GM21786 (cell line): Measurements from ENCODE around the gene NDUFAF5.

Experiments used
- ATAC-seq: cut with Tn5 transposase; IDR thresholded peaks from one replicate; pipeline ENCODE4 v1.9.1; 2021; ENCODE audit not compliant: unreplicated experiment

The NDUFAF5 gene

DNA sequence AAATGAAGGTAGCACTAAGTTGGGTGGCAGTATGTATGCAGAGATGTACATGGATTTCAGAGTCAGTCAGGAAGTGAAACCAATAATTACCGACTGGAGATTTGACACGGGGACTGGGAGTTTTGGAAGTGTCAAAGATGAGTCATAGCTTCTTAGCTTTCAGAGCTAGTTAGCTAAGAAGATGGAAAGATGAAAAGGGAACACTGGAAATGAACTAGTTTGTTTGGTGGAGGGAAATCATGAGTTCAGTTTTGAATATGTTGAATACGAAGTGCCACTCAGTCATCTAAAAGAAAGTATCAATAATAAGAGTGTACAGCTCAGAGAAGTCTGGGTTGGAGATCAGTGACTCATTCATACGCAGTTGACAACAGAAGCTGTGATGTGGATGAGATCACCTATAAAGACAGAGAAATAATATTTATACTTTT lies 7.6 kb upstream of the NDUFAF5 start:
- no peak for ATAC-seq

GRCh38 chr20:13778827-13779226 lies 6.0 kb upstream of the NDUFAF5 start:
- peak; percentile 61 for ATAC-seq

DNA sequence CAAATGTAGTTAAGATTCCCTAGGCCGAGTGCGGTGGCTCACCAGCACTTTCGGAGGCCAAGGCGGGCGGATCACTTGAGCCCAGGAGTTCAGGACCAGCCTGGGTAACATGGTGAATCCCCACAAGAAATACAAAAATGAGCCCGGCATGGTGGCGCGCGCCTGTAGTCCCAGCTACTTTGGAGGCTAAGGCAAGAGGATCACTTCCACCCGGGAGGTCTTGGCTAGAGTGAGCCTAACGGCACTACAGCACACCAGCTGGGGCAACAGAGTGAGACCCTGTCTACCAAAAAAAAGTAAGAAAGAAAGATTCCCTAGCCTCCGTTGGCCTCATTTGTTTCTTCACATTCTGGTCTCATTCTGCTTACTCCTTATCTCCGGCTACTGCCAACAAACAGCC lies 1.3 kb upstream of the NDUFAF5 start:
- no peak for ATAC-seq

DNA sequence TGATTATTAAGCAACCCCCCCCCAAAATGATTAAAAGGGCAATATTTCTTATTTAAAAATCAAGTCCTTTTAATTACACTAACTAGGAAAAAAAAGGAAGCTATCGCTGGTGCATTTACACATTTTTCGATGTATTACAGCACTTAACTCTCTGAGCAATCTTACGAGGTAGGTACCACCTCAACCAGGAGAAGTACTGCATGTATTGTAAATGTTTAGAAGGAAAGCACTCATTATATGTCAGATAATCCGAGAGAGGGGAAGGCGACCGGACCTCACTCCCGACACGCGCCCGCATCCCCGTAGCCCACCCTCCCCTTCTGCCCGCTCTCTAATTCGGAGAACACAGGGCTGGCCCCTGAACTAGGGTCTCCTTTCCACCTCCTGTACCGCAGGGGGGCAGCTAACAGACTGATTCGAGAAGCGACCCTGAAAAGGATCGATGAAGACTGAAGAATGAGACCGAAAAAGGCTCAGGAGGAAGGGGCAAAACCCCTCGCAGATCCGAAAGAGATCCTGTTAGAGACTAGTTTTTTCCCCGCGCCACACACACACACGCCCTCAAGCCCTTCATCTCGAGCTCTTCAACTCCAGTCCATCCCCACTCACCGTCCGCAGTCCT lies 446 bp upstream of the NDUFAF5 start:
- peak; percentile 12 for ATAC-seq

DNA sequence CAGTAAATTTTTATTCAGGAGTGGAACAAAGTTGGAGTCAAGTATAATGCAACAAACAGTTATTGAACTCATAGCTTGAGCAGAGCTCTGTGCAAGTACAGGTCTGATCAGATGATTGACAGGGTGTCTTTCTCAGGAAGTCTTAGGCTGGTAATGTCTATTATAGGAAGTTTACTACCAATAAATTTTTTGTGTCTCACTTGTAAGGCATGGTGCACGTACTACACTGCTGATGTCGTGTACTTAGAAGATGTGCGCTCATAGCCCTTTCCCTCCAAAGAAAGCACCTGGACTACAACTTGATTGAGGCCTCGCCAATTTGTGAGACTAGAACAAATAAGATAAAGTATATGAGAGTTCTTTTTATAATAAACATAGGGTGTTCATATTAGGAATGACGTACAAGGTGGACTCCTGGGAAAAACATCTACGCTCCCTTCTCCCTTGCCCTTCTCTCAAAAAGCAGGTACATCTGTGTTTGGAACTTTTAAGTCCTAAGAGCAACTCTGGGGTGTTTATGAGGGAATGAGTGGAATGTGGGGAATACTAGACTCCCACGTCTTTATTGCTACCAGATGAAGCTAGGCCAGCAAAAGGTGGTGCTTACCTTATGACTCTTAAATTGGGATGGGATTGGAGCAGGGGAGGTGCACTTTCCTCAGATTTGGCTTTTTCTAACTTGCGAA lies 1.5 kb downstream of the NDUFAF5 start:
- no peak for ATAC-seq

GRCh38 chr20:13788167-13788834 lies 3.5 kb downstream of the NDUFAF5 start:
- peak; percentile 41 for ATAC-seq

DNA sequence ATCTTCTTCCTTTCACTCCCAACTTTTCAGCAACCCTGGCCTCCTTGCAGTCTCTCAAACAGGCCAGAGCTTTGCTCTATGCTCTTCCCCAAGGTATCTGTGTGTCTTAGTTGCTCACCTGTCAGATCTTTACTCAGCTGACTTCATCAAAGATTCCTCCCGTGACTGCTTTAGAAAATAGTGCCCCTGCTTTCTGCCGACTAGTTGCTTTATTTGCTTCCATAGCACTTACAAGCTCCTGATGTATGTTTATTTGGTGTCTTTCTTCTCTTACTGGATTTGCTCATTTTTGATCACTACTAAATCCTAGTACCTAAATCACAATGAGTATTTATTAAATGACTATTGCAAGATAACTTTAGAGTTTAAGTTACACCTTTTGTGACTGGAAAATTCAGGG lies 5.9 kb downstream of the NDUFAF5 start:
- no peak for ATAC-seq

GRCh38 chr20:13791540-13792459 lies 7.0 kb downstream of the NDUFAF5 start:
- no peak for ATAC-seq

- no peak for ATAC-seq
Measured at GRCh38 chr20:13793001-13793400, 8.2 kb downstream of the NDUFAF5 start.

DNA sequence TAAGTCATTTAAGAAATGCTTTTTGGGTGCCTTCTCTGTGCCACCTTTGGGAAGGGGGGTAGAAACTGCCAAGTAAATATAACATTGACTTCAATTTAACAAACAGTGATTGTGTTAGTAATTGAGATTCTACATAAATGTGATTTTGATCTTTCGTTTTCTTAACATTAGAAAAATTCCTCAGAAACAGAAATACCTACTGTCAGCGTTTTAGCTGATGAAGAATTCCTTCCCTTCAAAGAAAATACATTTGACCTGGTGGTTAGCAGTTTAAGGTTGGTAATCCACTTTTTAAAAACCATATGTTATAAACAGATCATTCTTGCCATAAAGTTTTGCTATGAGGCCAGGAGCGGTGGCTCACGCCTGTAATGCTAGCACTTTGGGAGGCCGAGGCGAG lies 9.8 kb downstream of the NDUFAF5 start:
- no peak for ATAC-seq

DNA sequence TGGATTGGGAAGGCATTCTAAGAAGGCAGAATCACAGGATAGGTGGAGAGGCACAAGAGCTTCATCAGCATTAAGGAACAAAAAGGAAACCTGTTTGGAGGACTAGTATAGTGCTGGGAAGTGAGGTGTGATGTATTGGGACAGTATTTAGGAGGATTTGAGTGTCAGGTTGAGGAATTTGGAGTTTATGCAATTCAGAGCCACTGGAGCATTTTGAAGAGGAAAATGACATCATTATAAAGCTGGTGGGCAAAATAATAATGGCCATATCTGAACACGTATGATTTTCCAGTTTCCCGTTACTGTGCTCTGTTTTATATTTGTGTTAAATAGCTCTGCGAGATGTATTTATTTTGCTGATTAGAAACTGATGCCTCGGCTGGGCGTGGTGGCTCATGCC lies 14.2 kb downstream of the NDUFAF5 start:
- no peak for ATAC-seq

DNA sequence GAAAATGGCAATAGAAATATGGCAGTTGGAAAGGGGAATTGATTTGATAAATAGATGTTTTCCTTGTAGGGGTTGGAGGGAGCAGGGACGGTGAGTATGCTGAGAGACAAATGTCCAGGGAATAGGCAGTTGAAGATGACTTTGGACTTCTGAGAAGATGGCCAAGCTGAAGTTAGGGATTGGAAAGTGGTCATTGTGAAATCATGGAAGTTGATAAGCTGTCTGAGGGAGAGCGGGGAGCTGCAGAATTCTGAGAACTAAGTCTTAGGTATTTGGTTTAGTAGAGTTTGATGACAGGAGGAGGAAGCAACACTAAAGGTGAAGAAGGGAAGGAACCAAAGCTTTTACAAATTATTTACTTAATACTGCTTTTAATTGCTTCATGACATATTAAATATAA lies 15.1 kb downstream of the NDUFAF5 start:
- ATAC-seq: no peak

GRCh38 chr20:13800728-13801134 lies 15.9 kb downstream of the NDUFAF5 start:
- ATAC-seq: no peak

- ATAC-seq: no peak
Measured at GRCh38 chr20:13809373-13809772, 24.5 kb downstream of the NDUFAF5 start.

DNA sequence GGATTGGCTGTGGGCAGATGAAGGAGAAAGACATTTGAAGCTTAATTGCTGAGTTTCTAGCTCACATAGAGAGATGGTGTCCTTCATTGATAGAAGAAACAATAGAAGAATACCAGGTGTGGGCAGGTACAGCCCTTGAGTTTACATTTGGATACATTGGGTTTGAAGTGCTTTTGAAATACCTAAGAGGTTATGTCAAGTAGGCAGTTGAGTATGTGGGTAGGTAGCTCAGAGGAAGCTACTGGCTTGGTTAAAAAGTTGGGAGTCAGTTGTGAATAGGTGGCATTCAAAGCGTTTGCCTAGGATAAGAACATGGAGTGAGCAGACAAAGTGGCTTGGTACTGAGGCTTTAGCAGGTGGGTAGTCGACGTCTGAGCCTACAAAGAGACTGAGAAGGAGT lies 25.0 kb downstream of the NDUFAF5 start:
- no peak for ATAC-seq

DNA sequence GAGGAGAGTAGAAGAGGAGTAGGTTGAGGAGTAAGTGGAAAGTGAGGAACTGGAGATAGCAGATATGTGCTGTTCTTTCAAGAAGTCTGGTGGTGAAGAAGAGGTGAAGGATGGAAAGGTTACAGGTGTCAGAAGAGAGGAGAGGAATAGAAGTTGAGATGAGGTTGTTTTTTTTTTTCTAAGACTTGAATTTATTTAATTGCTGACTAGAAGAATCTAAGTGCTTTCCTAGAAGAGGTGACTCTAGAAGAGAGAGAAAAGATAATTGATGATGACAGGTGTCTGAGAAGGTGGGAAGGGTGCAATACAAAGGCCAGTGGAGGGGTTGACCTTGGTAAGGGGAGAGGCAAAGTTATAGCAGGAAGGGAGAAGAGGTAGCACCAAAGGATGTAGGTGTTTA lies 25.6 kb downstream of the NDUFAF5 start:
- no peak for ATAC-seq

- ATAC-seq: no peak
Measured at GRCh38 chr20:13813910-13814309, 29.1 kb downstream of the NDUFAF5 start.

DNA sequence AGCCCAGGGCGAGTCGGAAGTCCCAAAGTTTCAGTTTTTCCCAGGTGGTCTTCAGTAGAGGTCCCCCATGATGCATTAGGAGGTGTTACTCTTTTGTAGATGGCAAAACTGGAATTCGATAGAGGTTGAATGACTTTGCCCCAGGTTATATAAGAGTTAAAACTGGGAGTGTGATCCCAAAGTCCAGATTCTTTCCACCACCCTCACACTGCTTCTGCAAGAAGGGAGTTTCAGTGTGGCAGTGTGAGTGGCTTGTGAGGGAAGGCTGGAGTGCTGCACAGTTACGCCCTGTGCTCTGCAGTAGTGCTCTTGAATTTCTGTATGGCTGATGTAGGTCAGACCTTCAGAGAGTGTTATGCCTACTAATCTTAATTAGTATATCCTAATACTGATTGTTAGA lies 29.8 kb downstream of the NDUFAF5 start:
- no peak for ATAC-seq

DNA sequence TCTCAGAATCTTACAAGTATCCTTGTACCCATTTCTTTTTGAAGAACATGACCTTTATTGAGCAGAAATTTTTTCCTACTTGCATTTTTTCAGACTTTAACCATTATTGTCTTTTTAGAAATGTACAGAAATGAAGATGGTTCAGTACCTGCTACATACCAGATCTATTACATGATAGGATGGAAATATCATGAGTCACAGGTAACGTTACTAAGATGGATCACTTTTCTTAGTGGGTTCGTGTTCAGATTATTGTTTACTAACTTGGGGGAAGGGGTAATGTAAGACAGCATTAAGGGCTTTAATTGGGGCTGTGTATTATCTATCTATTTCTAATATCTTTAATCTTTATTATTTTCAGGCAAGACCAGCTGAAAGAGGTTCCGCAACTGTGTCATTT lies 31.9 kb downstream of the NDUFAF5 start:
- ATAC-seq: no peak

GRCh38 chr20:13817342-13817741 lies 32.5 kb downstream of the NDUFAF5 start:
- ATAC-seq: no peak

DNA sequence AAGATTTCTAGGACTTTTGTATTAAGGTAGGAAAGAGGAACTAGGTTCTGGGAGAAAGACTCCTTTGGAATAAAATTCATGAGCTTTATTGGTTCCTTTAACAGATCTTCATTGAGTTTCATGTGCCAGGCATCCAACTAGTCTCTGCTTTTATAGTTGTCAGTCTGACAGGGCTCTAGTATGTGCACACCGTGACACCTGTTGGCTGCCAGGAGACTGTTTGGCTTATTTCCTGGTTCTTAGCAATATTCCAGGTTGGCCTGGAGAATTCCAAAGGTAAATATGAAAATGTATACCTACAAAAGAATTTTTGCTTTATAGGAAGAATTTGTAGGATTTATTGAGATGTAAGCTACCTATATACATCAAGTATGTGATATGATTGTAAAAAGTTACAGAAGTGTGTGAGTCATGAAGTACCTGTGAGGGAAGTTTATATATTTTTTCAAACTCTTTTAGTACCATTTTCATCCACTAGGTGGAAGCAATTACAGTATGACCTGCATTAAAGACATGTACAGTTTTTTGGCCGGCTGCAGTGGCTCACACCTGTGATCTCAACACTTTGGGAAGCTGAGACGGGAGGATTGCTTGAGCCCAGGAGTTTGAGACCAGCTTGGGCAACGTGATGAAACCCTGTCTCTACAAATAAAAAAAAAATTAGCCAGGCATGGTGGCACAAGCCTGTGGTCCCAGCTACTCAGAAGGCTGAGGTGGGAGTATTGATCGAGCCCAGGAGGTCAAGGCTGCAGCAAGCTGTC lies 35.2 kb downstream of the NDUFAF5 start:
- peak; percentile 88 for ATAC-seq
